ENCODE data around the gene KLF13.

The KLF13 gene

DNA sequence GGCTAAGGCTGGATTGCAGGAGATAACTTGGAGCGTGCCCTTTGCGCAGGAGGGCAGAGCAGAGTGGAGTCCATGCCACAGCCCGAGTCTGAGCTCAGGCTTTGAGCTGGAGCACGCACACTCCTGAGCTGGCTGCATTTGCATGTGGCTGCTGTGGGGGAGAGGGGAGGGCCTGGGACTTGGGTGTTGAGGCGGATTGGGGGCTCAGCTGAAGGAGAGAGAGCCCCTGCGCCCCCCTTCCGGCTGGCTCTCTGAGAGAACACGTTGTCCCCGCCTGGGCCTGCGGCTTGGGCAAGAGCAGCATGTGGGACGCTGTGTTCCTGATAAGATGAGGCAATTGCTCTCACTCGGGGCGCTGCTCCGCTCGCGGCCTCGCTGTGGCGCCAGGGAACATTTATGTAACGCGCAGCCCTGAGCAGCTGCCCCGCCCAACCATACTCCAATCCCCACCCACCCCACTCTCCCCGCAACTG, 39.1 kb downstream of the KLF13 start:
- DNase-seq: no peak

DNA sequence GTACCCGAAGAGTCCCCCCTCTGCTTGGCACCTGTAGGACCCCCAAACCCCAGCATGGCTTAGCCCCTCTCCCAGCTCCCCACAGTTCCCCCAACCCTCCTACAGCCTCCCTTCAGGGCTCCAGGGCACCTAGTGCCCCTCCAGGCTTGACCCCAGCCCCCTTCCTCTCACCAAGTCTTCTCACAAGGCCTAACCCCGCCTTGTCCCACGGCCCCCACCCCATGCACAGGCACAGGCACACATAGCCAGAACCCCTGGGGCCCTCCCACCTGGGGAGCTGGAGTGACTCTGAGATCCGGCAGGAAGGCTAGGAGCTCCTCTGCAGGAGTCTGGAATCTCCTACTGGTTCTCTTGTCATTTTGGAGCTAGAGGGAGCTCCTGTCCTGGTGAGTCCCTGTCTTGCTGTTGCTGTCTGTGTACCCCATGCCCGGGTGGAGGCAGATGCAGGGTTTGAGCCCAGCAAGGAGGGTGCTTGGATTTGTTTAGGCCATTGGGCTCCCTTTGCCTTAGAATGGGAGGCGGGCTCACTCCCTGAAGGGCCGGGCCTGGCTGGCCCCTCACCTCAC, 39.6 kb downstream of the KLF13 start:
- DNase-seq: peak; percentile 9

DNA sequence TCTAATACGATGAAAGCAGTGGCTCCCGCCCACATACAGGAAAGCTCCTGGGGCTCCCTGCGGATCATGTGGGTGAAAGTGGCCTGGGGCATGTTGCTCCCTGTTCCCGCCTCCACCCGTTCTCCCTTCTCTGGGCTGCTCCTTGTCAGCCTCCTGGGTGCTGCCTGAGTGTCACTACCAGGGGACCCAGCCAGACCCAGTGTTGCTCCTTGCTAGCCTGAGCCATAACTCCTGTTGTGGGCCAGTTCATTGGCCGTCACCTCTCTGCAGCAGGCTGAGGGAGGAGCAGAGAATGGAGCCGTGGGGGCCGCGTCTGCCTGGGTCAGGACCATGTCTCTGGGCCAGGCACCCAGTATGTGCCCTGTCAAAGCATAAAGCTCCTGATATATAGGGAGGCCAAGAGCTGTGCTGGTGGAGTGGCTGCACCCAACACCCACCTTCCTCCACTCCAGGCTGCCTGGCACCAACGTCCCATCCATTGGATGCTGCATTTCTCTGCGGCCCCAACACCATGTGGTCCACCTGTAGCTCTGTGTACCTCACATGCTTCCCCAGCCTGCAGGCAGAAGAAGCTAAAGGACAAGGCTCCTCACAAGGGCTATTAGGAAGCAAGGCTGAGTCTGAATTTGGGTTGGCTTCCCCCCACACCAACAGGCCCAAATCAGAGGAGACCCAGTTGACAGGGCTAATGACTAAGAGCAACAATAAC, 40.5 kb downstream of the KLF13 start:
- no peak for DNase-seq

DNA sequence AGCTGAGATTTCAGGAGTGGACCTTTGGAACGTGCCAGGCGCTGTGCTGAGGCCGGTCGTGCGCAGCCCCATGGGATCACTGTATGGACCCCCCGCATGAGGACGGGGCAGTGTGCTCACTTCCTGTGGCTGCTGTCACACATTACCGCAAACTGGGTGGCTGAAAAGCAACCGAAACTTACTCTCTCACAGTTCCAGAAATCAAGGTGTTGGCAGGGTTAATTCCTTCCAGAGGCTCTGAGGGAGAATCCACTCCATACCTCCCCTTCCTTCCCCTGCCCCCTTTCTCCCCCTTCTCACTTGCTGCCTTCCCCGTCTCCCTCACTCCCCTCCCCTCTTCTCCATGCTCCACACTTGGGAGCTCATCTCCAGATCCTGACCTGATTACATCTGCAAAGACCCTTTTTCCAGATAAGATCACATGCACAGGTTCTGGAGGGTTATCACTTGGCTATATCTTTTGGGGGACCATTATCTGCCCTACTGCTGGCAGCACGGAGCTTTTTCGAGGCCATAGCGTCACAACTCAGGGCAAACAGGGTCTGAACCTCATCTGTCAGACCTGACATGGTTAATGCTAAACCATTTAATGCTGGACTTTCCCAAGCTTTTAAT, 41.2 kb downstream of the KLF13 start:
- DNase-seq: no peak

DNA sequence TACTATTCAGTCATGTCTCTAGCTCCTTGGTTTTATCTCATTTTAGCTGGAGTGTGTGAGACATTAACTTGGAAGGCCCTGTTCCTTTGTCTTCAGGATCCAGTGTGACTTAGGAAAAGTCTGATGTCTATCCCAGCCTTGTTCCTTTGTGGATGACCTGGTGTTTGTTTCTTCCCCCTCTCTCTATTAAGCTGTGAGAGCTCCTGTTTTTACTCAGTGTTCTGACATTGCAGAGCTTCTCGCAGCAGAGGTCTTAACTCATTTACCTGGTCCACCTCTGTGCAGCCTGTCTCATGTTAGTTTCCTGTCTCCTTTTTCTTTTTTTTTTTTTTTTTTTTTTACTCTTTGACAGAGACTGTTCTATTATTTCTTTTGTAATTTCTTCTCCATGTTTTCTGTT, 43.1 kb downstream of the KLF13 start:
- no peak for DNase-seq

DNA sequence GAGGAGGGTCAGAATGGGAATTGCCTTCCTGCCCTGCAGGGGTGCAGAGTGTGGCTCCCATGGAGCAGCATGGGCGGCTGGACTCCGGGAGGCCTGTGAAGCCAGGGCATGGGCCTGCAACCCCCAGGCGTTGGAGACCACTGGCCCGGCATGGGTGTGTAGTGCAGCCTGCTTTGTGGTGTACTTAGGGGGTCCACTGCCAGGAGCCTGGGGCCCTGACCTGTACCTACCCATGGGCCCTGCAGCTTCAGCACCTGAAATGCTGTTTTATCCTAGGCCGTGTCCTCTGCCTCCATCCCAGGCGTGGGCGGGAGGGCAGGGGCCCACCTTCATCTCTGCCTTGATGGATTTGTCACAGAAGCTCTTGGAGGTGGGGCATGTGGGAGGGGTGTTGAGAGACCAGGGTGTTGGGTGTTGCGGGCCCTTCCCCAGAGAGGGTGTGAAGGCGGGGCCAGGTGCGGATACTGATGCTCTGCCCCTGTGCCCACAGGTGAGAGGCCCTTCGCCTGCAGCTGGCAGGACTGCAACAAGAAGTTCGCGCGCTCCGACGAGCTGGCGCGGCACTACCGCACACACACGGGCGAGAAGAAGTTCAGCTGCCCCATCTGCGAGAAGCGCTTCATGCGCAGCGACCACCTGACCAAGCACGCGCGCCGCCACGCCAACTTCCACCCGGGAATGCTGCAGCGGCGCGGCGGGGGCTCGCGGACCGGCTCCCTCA, 45.0 kb downstream of the KLF13 start:
- no peak for DNase-seq

DNA sequence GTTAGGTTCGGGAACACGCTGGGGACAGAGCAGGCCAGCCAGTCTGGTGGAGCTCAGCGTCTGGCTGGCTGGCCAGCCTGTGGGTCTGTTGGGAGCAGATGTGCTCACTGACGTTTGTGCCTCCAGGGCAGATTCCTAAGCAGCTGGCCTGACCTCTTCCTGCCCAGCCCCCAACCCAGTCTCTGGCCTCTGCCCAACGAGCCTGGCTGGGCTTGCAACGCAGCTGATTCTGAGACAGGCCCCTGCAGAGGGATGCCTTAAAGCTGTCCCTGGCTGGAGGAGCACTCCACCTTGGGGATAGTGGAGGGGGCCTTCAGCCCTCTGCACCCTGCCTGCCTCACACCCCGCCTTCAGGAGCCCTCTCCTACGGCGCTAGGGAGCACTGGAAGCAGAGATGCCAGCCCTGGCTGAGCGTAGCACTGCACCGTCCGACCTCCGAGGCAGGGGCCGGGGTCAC, 46.0 kb downstream of the KLF13 start:
- DNase-seq: no peak

DNA sequence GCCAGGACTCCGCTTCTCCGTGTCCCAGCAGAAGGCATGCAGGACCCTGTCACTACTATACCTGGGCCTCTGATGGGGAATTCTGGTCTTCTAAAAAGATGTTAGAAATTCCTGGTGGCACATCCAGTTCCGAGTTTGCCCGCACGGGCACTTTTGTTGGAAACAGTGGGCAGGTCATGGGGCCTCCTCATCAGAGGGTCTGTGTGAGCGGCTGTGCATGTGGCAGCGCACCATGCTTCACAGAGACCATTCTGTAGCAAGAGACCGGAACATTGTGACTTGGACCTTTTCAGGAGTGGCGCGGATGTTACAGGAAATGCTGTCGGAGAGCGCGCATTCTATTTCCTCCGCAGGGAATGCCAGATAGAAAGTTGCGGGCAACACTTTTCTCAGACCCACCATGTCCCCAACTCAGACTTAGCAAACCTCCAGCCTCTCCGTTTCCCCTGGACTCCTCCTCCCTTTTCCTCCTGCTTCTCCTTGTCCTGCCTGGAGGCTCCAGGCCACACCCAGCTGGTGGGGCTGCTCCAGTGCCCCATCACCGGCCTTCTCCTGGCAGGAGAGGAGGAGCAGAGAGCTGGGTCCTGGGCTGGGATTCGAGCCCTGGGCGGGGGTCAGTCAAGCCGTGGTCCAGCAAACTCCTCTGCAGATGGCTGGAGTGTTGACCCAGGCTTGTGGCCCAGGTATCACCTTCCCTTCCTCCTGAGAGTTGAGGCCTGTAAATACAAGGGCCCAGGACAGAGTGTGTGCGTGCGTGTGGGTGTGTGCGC, 46.6 kb downstream of the KLF13 start:
- no peak for DNase-seq

DNA sequence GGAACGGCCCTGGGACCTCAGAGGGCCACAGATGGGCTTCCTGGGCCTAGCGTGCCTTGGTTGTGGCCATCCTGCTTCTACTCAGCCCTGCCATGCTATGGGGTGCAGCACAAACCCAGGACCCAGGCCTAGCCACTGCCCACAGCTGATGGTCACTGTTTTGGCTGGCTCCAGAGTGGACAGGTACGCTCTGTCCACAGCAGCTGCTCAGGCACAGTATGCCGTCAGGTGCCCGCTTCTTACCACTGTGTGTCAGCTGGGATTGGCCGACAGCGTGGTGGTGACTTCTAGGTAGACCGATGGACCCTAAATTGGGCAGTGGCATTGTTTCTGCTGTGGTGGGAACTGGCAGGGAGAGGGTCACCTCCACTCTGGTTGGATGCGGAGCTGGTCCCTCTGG, 47.3 kb downstream of the KLF13 start:
- no peak for DNase-seq

DNA sequence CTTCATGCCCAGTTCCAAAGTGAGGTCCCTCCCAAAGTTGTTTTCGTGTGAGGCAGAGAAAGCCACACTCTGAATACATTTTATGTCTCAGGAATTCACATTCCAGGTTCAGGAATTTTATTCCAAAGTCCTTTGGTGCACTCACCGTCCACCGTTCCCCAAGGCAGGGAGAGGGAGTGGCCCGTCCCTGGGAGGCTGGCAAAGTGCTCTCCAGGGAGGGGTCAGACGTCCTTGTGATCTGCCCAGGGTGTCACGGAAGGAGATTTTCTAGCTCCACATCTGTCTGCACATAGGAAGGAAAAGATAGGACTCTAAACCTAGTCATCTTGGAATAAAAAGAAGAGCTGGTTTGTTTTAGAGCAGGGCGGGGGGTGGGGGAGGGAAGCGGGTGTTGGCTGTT, 47.9 kb downstream of the KLF13 start:
- DNase-seq: no peak

DNA sequence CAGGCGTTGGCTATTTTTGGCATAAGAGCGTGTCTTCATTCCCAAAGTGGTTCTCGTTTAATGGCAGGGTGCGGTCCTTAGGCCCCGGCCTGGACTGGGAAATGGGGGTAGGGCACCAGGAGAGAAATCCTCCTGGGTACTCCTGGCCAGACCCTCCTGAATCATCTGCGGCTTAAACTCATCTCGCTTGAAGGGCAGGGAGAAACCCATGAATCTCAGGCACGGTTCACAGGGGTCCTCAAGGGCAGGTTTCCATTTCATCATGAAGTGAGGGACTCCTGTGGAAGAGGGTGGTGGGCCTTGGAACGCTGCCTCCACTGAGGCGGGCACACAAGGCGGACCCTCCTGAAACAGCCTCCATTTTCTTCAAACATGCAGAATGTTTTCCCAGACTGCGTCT, 48.4 kb downstream of the KLF13 start:
- DNase-seq: no peak

DNA sequence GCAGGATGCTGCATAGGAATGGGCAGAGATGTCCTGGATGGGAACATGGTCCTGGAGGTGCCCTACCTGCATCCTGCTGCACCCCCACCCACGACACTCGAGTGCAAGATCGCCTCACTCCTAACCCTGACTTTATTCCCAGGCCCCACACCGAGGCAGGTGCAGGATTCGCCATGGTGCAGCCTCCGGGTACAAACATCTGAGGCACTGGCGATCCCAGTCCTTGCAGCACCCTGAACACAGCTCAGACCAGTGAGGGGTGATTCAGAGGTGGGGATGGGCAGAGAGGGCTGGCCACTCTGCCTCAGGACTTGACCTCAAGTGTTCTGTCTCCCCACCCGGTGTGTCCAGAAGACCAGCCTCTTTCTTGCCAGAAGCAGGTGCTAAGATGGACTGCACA, 49.1 kb downstream of the KLF13 start:
- no peak for DNase-seq

DNA sequence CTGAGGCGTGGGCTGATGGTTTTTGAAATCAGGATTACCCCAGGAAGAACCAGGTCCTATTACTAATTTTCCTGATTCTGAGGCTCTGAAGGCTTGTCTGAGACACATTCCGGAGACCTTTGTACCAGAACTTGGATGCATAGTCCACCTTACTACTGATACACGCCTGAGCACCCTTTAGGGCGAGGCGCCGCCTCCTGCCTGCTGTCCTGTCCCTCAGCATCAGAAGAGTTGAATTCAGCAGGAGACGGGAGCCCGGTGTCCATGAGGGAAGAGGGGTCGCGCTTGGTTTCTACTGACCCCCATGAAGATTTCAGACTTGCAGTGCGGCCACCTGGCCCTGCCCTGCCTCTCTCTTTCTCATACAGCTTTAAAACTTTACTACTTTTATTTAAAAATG, 49.9 kb downstream of the KLF13 start:
- no peak for DNase-seq

DNA sequence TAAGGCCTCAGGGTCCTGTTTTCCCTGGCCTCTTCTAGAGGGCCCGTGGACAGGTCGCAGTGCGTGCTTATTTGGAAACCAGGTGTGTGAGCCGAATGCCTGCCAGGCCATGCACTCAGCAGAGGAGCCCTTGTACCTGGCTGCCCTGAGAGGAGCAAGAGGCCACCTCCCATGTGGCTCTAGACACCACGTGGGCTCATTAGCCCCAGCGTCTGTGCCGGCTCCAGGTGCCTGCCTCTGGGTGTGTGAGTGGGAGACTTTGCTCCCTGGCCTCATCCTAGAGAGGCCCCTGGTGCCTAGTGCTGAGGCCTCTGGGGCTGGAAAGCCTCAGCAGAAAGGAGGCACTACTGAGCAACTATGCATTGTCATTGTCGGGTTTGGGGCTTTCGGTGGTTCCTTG, 50.4 kb downstream of the KLF13 start:
- DNase-seq: no peak

DNA sequence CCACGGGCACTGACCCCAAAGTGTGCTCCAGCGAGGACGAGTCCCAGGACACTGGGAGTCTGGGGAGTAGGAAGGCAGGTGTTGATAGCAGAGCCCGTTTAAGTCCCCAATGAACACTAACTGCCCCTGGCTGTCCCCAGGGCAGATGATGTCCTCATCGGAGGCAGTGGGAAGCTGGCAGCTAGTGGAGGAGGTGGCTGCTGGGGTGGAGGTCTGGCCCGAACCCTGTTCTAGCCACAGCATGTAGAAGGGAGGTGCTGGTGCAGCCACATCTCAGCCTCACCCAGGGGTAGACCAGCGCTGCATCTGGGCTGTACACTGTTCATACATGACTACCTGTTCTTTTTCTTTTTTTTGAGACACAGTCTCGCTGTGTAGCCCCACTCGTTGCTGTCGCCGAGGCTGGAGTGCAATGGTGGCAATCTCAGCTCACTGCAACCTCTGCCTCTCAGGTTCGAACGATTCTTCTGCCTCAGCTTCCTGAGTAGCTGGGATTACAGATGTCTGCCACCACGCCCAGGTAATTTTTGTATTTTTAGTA, 51.8 kb downstream of the KLF13 start:
- DNase-seq: no peak

DNA sequence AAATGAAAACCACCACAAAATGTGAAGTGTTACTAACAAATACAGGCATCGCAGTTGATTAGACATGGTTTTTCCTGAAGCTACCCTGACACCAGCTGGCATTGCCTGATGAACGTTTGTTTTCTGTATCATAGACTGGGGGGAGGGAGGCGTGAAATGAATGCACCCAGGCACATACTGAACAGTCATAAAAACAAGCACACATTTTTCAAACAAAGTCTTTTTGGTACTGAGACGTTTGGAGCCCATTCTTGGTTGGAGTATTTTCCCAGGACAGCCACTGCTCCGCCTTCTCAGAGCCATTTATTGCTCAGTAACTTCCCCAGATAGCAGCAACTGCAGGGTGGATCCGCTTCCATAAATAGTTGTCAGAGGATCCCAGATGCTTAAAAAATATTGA, 52.4 kb downstream of the KLF13 start:
- DNase-seq: no peak

DNA sequence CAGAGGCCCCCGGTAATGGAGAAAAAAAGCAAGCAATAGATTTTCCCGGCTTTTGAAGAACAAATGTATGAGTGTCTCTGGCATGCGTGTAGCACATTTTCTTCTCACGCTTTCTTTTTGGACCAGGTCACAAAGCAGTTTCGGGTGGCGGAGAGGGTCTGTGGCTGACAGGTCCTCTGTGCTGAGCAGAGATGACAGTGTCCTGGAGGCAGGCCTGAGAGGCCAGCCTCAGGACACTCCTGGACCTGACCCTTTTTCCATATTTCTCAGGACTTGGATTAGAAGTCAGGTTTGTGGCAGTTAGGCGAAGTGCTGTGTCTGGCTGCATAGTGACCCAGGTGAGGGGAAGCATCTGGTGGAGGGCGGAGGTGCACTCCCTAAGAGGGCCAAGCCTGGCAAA, 52.9 kb downstream of the KLF13 start:
- DNase-seq: no peak

DNA sequence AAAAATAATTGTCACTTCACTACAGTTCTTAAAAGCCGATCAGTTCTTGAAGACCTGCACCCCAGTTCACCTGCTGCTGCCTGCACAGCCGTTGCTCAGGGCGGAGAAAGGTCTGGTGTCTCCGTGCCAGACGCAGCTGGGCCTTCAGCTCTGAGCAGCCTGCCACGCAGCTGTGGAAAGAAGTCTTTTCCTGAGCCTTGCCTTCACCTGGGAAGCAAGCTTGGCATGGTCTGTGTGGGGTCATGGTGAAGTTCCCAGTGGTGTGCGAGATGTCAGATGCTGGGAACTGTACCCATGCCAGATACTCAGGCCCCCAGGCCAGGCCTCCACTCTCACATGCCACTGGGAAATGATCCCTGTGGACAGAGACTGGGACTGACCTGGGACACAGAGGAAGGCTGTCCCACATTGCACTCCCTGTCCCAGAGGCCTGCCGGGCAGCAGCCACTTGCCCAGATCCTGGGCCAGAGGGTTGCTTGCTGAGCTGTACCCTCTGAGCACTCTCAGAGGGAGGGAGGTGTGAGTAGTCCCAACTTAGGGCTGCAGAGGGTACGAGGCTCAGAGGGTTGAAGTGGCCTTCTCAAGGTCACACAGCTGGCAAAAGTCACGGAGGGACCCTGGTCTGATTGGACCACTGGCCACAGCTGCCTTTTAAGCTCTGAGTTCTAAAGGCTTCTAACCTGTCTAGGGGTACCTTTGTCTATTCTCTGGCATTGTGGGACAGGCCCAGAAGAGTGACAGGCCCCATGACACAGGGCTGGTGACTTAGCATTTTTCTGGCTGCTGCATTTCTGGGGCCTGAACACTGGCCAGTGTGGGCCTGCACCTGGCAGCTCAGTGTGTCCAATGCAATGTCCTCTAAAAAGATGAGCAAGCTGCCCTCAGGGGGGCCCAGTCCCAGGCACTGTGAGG, 55.4 kb downstream of the KLF13 start:
- DNase-seq: no peak

DNA sequence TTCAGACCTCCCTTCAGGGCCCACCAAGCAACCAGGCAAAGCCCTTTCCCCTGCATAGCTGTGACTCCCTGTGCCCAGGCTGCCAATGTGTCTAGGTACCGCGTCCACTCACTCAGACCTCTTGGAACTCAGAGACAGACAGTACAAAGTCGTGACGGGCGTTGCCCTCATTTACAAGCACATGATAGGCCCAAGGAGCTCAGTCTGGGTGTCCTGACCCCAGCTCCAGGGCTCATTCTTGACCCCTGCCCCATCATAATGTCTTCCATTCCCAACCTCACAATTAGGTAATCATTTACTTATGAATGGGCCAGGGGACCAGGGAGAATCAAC, 56.0 kb downstream of the KLF13 start:
- no peak for DNase-seq

DNA sequence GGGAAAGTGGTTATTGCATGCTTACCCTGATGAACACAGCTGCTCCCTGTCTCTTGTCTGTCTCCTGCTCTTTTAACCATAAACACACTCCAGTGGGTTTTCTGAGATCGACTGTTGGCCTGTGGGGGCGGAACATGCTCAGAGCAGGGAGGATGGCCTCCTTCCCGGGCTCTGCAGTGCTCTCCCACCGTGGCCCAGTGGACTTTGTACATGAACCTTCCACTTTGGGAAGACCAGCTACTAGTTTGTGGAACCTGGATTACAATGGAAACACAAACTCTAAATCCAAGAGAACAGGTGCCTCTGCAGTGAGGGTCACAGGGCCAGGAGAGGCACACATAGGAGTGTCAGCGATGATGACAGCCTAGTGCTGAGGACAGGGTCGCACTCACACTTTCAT, 56.5 kb downstream of the KLF13 start:
- DNase-seq: no peak

DNA sequence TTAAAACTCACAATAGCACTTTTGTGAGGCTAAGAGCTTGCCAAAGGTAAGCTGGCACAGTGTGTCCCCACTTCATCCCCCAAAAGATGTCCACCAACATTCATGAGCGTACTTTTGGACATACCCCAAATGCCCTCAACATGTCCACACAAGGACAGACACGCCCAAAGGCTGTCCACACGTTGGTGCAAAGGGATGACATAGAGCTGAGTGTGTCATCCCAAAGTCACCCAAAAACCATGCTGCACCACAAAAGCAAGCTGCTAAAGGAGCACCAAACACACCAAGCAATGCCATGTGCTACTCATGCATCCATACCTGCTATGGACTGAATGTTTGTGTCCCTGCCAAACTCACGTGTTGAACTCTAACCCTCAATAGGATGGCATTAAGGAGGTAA, 57.9 kb downstream of the KLF13 start:
- no peak for DNase-seq

DNA sequence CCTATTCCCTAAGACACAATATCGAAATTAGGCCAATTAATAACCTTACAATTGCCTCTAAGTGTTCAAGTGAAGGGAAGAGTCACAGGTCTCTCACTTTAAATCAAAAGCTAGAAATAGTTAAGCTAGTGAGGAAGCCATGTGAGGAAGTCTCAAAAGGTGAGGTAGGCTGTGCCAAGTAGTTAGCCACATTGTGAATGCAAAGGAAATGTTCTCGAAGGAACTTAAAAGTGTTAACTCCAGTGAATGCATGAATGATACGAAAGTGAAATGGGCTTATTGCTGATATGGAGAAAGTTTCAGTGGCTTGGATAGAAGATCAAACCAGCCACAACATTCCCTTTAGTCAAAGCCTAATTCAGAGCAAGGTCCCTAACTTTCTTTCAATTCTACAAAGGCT, 59.1 kb downstream of the KLF13 start:
- no peak for DNase-seq
